ENCODE data around the gene RPGRIP1. TPM values are rescaled to one million over a fixed set of nuclear protein-coding genes. Genes with fewer than 3 reads are reported as not detected.
"Not testable (repeated sequence)": the region's sequence is repeated elsewhere in the genome, so short reads cannot be mapped to it uniquely, and the experiment has no call there.

The RPGRIP1 gene
- total RNA-seq, 1 donor = not detected

GRCh38 chr14:21302013-21302835, 22.3 kb downstream of the RPGRIP1 start:
- H3K4me3 ChIP-seq (ENCODE audit: low read depth, low read length) = no peak overlapping the region
- no peak for DNase-seq (ENCODE audit: low read depth)
- TF ChIP-seq CTCF (IDR thresholded peaks at IDR 0.05; ENCODE audit: insufficient read depth, low read length) = no peak

GRCh38 chr14:21302836-21303140, 22.9 kb downstream of the RPGRIP1 start:
- DNase-seq (ENCODE audit: low read depth); H3K4me3 ChIP-seq (ENCODE audit: low read depth, low read length): not testable (repeated sequence)

GRCh38 chr14:21307637-21308036, 27.8 kb downstream of the RPGRIP1 start:
- H3K4me3 ChIP-seq (ENCODE audit: low read depth, low read length) = no peak overlapping the region
- DNase-seq (ENCODE audit: low read depth) = no peak
- TF ChIP-seq CTCF (IDR thresholded peaks at IDR 0.05; ENCODE audit: insufficient read depth, low read length) = no peak

DNA sequence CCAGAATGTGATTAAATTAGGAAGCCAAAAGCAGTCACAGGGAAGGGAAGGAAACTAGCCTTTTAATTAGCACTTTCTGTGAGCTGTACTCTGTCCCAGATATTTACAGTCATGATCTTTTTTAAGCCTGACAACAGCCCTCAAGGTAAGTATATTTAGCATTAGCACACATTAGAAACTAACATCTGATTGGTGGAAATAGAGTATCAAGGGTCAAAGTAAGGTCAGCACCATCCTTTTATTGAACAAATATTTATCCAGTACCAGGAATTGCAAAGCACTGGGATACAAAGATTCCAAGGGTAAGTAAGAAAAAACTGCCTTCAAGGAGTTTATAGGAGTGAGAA, 28.2 kb downstream of the RPGRIP1 start:
- H3K4me3 ChIP-seq (ENCODE audit: low read depth, low read length) = no peak overlapping the region
- DNase-seq (ENCODE audit: low read depth) = no peak
- no peak for TF ChIP-seq CTCF (IDR thresholded peaks at IDR 0.05; ENCODE audit: insufficient read depth, low read length)

DNA sequence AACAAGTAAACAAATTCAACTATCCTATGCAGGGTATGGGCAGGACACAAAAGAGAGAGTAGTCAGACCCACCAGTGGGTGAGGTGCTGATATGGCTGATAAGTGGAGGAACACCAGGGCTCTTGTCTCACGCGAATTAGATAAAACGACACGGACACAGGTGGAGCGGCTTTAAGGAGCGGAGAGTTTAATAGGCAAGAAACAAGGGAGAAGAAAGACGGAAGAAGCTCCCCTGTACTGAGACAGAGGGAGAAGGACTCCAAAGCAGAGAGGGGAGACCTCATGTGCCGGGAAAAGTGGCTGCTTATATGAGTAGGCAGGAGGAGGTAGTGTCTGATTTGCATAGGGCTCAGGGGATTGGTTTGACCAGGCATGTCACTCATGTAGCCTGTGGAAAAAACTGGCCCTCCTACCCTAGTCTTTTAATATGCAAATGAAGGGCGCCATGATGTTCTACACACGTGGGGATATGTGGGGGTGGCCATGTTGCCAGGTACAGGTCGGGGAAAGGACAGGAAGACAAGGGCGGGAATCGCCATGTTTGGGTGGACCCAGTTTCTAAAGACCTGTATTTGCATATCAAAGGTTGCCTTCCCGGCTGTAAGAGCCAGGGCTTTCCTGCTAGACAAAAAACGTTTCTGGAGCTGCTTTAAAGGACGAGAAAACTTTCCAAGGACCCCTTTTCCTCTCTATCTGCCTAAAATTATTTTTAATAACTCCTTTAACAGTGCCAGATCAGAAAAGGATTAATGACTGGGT, 28.8 kb downstream of the RPGRIP1 start:
- no peak for TF ChIP-seq CTCF (IDR thresholded peaks at IDR 0.05; ENCODE audit: insufficient read depth, low read length)
- peak; percentile 28 for DNase-seq (ENCODE audit: low read depth)
- H3K4me3 ChIP-seq (ENCODE audit: low read depth, low read length) = peak overlapping the region; percentile 33

DNA sequence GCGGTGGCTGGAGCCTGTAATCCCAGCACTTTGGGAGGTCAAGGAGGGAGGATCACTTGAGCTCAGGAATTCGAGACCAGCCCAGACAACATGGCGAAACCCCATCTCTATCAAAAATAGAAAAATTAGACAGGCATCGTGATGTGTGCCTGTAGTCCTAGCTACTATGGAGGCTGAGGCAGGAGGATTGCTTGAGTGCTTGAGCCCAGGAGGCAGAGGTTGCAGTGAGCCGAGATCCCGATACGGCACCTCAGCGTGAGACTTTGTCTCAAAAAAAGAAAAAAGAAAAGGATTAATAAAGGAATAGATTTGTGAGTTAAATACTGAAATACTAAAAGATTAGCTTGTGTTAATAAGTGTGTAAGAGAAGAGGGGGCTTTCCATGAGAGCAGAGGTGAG, 29.4 kb downstream of the RPGRIP1 start:
- no peak for TF ChIP-seq CTCF (IDR thresholded peaks at IDR 0.05; ENCODE audit: insufficient read depth, low read length)
- DNase-seq (ENCODE audit: low read depth) = no peak
- no peak overlapping the region for H3K4me3 ChIP-seq (ENCODE audit: low read depth, low read length)

DNA sequence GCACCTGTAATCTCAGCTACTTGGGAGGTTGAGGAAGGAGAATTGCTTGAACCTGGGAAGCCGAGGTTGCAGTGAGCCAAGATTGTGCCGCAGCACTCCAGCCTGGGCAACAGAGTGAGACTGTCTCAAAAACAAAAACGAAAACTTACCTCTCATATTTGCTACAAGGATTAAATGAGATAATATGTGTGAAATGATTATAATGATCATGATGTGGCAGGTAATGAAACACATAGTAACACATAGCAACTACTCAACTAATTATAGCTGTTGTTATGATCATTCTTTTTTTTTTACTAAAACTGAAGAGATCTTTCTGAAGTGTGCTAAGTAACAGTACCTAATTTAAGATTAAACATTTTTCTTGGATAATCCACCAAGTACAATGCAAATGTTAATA, 30.1 kb downstream of the RPGRIP1 start:
- DNase-seq (ENCODE audit: low read depth) = no peak
- TF ChIP-seq CTCF (IDR thresholded peaks at IDR 0.05; ENCODE audit: insufficient read depth, low read length) = no peak
- H3K4me3 ChIP-seq (ENCODE audit: low read depth, low read length) = no peak overlapping the region

Data from fibroblast of the aortic adventitia (primary cell).